HepG2 (cell line): ENCODE results near the gene PDGFA. TPM values are rescaled to one million over a fixed set of nuclear protein-coding genes. Genes with fewer than 3 reads are reported as not detected.

Experiments
- ATAC-seq: fragments of 200-7000 bp; cut with Tn5 transposase; 3 replicates; pipeline ENCODE4 v1.9.1; 2020; ENCODE audit warnings: mild to moderate bottlenecking, moderate library complexity
- BruUV-seq: library from RNA; stranded (reverse); fragments of 400-500 nt; replicated peaks from 2 replicates; lab custom pipeline; 2021; lab: Mats Ljungman, UMichigan
- CTCF ChIA-PET: fragments of 300-600 bp; formaldehyde crosslinking; extraction: SDS; loops from one replicate; lab custom pipeline; 2021; ENCODE audit warnings: low total read pairs, inconsistent platforms, low intra/inter-chr PET ratio; lab: Yijun Ruan, JAX
- POLR2A ChIA-PET: fragments of 350-600 bp; sonication (Branson Sonifier 250); formaldehyde crosslinking; loops from one replicate; lab custom pipeline; 2020; ENCODE audit warnings: antibody characterized with exemption, inconsistent platforms; lab: Yijun Ruan, JAX
- DNase-seq: peaks from one replicate; pipeline ENCODE4 v3.0.0-alpha.2; 2015; ENCODE audit warnings: low spot score
- FAIRE-seq: peaks from 3 replicates; lab custom pipeline; 2011; peaks lifted over from hg19 to GRCh38; lab: Jason Lieb, UNC
- H2AFZ ChIP-seq: one replicate; pipeline ENCODE4 v1.6.1; 2011; ENCODE audit warnings: low read length, inconsistent platforms
- H3K27ac ChIP-seq: fragments of 300-600 bp; 3 replicates; pipeline ENCODE4 v1.8.0; 2011; ENCODE audit warnings: mixed run types, mild to moderate bottlenecking, mixed read lengths, low read length, inconsistent platforms; ENCODE audit not compliant: insufficient read depth; ENCODE audit errors: extremely low read length
- H3K27me3 ChIP-seq, 2 experiments: fragments of 200-600 bp in 1 of 2; 2 replicates in 1 of 2; 3 replicates in 1 of 2; pipeline versions ENCODE4 v1.6.0 to v1.8.0; 2011; ENCODE audit warnings: low read length in 2 of 2, mild to moderate bottlenecking in 2 of 2, moderate library complexity in 2 of 2, inconsistent platforms in 1 of 2; ENCODE audit not compliant: insufficient read depth in 2 of 2, control insufficient read depth in 1 of 2
- H3K36me3 ChIP-seq, 2 experiments: fragments of 200-600 bp in 1 of 2; replicated peaks in 1 of 2; 2 replicates in 1 of 2; 3 replicates in 1 of 2; pipeline versions ENCODE4 v1.5.1 to v1.8.0; 2011; ENCODE audit warnings: low read length in 2 of 2, inconsistent platforms in 1 of 2; ENCODE audit not compliant: insufficient read depth in 2 of 2, control insufficient read depth in 1 of 2
- H3K4me1 ChIP-seq: 2 replicates; pipeline ENCODE4 v1.5.1; 2012; ENCODE audit warnings: low read length, inconsistent platforms; ENCODE audit not compliant: insufficient read depth
- H3K4me2 ChIP-seq: 2 replicates; pipeline ENCODE4 v1.6.0; 2011; ENCODE audit warnings: low read depth, low read length, inconsistent platforms
- H3K4me3 ChIP-seq, 3 experiments: fragments of 200-600 bp in 1 of 3; sonication (generic), shearing (Covaris generic) in 1 of 3; replicated peaks in 1 of 3; 2 replicates each; pipeline ENCODE4 v1.5.1; 2011 to 2016; ENCODE audit warnings: low read length in 3 of 3, inconsistent platforms in 2 of 3, low read depth in 2 of 3, mild to moderate bottlenecking in 2 of 3, control low read depth in 1 of 3, mixed read lengths in 1 of 3; ENCODE audit not compliant: insufficient read depth in 1 of 3
- H3K79me2 ChIP-seq: one replicate; pipeline ENCODE4 v1.6.1; 2011; ENCODE audit warnings: low read length, inconsistent platforms; ENCODE audit not compliant: insufficient read depth
- H3K9ac ChIP-seq: 2 replicates; pipeline ENCODE4 v1.6.0; 2011; ENCODE audit warnings: mild to moderate bottlenecking, low read depth, low read length, inconsistent platforms; ENCODE audit not compliant: insufficient read depth
- H3K9me3 ChIP-seq: 2 replicates; pipeline ENCODE4 v1.5.1; 2012; ENCODE audit warnings: mild to moderate bottlenecking, low read length
- H4K20me1 ChIP-seq: 2 replicates; pipeline ENCODE4 v1.6.0; 2011; ENCODE audit warnings: inconsistent platforms, mild to moderate bottlenecking, low read length, moderate library complexity; ENCODE audit not compliant: insufficient read depth
- HNRNPLL ChIP-seq: fragments of 200-400 bp; formaldehyde crosslinking; IDR thresholded peaks from 2 replicates; pipeline ENCODE4 v1.6.1; 2017; ENCODE audit warnings: mild to moderate bottlenecking, low read depth, low read length; ENCODE audit not compliant: poor library complexity, severe bottlenecking
- REL ChIP-seq: sonication (generic); formaldehyde crosslinking; conservative IDR thresholded peaks from 2 replicates; pipeline ENCODE4 v1.8.0; 2022; ENCODE audit warnings: mild to moderate bottlenecking, missing genetic modification reagents, moderate library complexity
- WGBS: methylation state at CpG from one replicate; pipeline ENCODE4 v1.1.6; 2017; ENCODE audit warnings: low lambda C conversion rate; 5-methylcytosine and 5-hydroxymethylcytosine counted together
- in situ Hi-C: cut with HindIII; loops from 2 replicates; pipeline ENCODE4 v1.10.0; 2017; ENCODE audit warnings: low pct_unique_long_range_greater_than_20kb; ENCODE audit not compliant: extremely low pct_ligation_motif_present
- intact Hi-C: fragments of 100-400 bp; cut with micrococcal nuclease; formaldehyde crosslinking; loops from one replicate; pipeline ENCODE4 v1.10.0; 2022; ENCODE audit not compliant: unreplicated experiment
- polyA plus RNA-seq, 8 experiments: library from polyadenylated mRNA; depleted of rRNA in 3 of 8; stranded (reverse) in 7 of 8; unstranded in 1 of 8; fragments of >200 nt; fragmentation: Illumina TruSeq in 4 of 8; extraction: Trizol in 4 of 8; gene quantifications; 2 replicates each; pipeline versions ENCODE4 v1.2.1 to v1.2.3, GENCODE V29; 2011 to 2016; ENCODE audit warnings: low read depth in 4 of 8, missing spikeins in 1 of 8, mixed read lengths in 1 of 8; ENCODE audit not compliant: insufficient read depth in 1 of 8
- total RNA-seq, 5 experiments: library from RNA; depleted of rRNA; stranded (reverse); fragments of >200 nt; fragmentation: Illumina TruSeq; extraction: Trizol; gene quantifications; 2 replicates each; pipeline ENCODE4 v1.2.3, GENCODE V29; 2016; ENCODE audit warnings: low read depth in 1 of 5
- TF ChIP-seq, protein P1 (sequence below): sonication (generic); formaldehyde crosslinking; IDR thresholded peaks from 2 replicates; pipeline ENCODE4 v1.5.1; 2020; ENCODE audit warnings: mild to moderate bottlenecking, missing genetic modification reagents, moderate library complexity

Gene PDGFA
- total and polyA plus RNA-seq, 2 of the 13 experiments (the other 11 are each of a cell fraction or from before 2014, with no cell fraction given): 1.5 to 3.4 TPM

DNA sequence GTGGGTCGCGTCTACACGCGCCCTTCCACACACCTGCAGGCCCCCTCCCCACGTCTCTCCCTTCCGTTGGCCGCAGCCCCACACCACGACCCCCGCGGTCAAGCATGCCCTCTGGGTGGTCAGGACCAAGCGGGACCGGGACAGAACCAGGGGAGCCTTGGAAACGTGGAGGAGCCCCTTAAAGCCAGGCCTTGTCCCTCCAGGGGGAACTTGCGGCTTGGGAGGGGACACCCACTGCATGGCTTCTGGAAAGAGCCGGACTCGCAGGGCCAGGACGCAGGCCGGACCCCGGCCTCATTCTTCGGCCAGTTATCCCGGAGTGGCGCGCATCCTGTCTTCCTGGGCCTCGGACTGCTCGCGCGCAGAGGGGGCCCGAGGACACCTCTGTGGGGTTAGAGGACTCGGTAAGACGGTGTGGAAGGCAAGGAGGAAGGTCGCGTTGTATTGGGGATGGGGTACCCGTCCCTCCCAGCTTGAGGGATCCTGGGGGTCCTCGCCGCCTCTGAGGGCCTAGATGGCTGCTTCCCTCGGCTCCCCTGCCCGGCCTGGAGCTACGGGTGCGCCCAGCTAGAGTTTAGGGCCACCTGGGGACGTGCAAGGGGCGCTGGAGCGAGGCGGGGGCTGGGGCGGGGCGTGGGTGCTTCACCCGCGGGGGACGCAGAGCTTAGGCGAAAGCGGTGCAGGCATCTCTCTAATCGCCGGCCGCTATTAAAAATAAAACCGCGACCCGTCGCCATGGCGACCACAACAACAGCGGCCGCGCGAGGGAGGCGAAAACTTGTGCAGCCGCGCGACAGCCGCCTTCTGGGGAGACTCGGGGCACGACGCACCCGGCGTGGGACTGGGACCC, 1.8 kb upstream of the PDGFA start:
- H3K27me3 ChIP-seq: peaks cover 24 to 75% of the 10 kb centered on the region in 2 experiments; a peak in 4 of 5 replicates
- H3K9ac ChIP-seq: no peak overlapping the region
- WGBS: 54% methylated on average over 33 of the region's 72 CpGs
- H3K27ac ChIP-seq: no peak overlapping the region
- TF ChIP-seq, protein P1, sequence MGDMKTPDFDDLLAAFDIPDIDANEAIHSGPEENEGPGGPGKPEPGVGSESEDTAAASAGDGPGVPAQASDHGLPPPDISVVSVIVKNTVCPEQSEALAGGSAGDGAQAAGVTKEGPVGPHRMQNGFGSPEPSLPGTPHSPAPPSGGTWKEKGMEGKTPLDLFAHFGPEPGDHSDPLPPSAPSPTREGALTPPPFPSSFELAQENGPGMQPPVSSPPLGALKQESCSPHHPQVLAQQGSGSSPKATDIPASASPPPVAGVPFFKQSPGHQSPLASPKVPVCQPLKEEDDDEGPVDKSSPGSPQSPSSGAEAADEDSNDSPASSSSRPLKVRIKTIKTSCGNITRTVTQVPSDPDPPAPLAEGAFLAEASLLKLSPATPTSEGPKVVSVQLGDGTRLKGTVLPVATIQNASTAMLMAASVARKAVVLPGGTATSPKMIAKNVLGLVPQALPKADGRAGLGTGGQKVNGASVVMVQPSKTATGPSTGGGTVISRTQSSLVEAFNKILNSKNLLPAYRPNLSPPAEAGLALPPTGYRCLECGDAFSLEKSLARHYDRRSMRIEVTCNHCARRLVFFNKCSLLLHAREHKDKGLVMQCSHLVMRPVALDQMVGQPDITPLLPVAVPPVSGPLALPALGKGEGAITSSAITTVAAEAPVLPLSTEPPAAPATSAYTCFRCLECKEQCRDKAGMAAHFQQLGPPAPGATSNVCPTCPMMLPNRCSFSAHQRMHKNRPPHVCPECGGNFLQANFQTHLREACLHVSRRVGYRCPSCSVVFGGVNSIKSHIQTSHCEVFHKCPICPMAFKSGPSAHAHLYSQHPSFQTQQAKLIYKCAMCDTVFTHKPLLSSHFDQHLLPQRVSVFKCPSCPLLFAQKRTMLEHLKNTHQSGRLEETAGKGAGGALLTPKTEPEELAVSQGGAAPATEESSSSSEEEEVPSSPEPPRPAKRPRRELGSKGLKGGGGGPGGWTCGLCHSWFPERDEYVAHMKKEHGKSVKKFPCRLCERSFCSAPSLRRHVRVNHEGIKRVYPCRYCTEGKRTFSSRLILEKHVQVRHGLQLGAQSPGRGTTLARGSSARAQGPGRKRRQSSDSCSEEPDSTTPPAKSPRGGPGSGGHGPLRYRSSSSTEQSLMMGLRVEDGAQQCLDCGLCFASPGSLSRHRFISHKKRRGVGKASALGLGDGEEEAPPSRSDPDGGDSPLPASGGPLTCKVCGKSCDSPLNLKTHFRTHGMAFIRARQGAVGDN: 0 out of 2 replicates have a peak, but pooled peaks have one; percentile 7
- TF ChIP-seq HNRNPLL (peak; percentile 4), REL (CRISPR knock-in tag) (no peak)
- in situ Hi-C loops (no loop called here), intact Hi-C loops (no loop called here)
- H2AFZ ChIP-seq: no peak overlapping the region
- peak overlapping the region in 1 of 3 experiments; percentile 60; a peak in 1 of 6 replicates for H3K4me3 ChIP-seq
- CTCF ChIA-PET: no interaction called here
- POLR2A ChIA-PET: no interaction called here
- DNase-seq (no peak), FAIRE-seq (no peak), ATAC-seq (no peak)
- H3K4me1 ChIP-seq: peaks cover 9% of the 10 kb centered on the region; the same call in 1 of the 2 replicates
- no peaks in the 10 kb centered on the region for H4K20me1 ChIP-seq
- no peaks in the 10 kb centered on the region for H3K9me3 ChIP-seq
- H3K36me3 ChIP-seq: no peaks in the 10 kb centered on the region
- H3K4me2 ChIP-seq: peak overlapping the region; percentile 60; the same call in 1 of the 2 replicates
- H3K79me2 ChIP-seq: no peaks in the 10 kb centered on the region
- BruUV-seq: no TSS peak
